ENCODE measurements around the gene PRSS48. TPM values are rescaled to one million over a fixed set of nuclear protein-coding genes. Genes with fewer than 3 reads are reported as not detected.

Gene PRSS48
- not detected for polyA plus RNA-seq (2013)

GRCh38 chr4:151276787-151277562 lies at the start of gene PRSS48:
PRSS48 (plus strand) TSS chr4:151277161; CDS start chr4:151277173, 12 bp downstream.
- Histone ChIP-seq H3K4me3 (ENCODE audit: control insufficient read depth in 1 of 7, extremely low read depth in 1 of 7, insufficient read depth in 4 of 7, low read depth in 2 of 7, low read length in 6 of 7) (no peak within 1 kb of the TSS), H3K27ac (ENCODE audit: insufficient read depth in 1 of 2, low read depth in 1 of 2, low read length in 2 of 2, poor library complexity in 1 of 2, severe bottlenecking in 2 of 2) (no peak within 1 kb of the TSS), H3K4me1 (ENCODE audit: control extremely low read depth in 1 of 4, control insufficient read depth in 4 of 4, insufficient read depth in 4 of 4, low read length in 3 of 4) (no peaks in the 10 kb centered on the region), H3K27me3 (replicated peaks in 2 of 5; ENCODE audit: control insufficient read depth in 4 of 5, insufficient read depth in 5 of 5, low read length in 4 of 5) (peaks cover 0 to 4% (median 0%) of the 10 kb centered on the region in 5 experiments), H3K9me3 (ENCODE audit: control extremely low read depth in 1 of 5, control insufficient read depth in 4 of 5, insufficient read depth in 2 of 5, low read depth in 1 of 5, low read length in 4 of 5) (no peaks in the 10 kb centered on the region), H3K36me3 (ENCODE audit: control insufficient read depth in 4 of 4, insufficient read depth in 4 of 4, low read length in 3 of 4) (no peaks in the 10 kb centered on the region)
- WGBS (ENCODE audit: insufficient coverage): 83% methylated on average over 2 of the region's 7 CpGs
- DNase-seq: peak; percentile 29 to 61 (median 42)
- POLR2A ChIA-PET: no interaction called here
- CTCF ChIA-PET: interaction anchor here (1.0 to 1.7 kb wide), 3 partner anchors 10 to 327 kb away, joined by 3 to 7 read pairs (median 4); no protein-coding TSS in a partner anchor

GRCh38 chr4:151227172-151227571 lies 49.8 kb upstream of the PRSS48 start:
- CTCF ChIA-PET: no interaction called here
- peaks cover 0 to 4% (median 2%) of the 10 kb centered on the region in 4 experiments for H3K4me1 ChIP-seq (ENCODE audit: control extremely low read depth in 1 of 4, control insufficient read depth in 4 of 4, insufficient read depth in 4 of 4, low read length in 3 of 4)
- POLR2A ChIA-PET: no interaction called here
- no peaks in the 10 kb centered on the region for H3K9me3 ChIP-seq (ENCODE audit: control extremely low read depth in 1 of 5, control insufficient read depth in 4 of 5, insufficient read depth in 2 of 5, low read depth in 1 of 5, low read length in 4 of 5)
- no CpG with 5 or more reads among the region's 1 CpG for WGBS (ENCODE audit: insufficient coverage)
- no peaks in the 10 kb centered on the region for H3K36me3 ChIP-seq (ENCODE audit: control insufficient read depth in 4 of 4, insufficient read depth in 4 of 4, low read length in 3 of 4)
- H3K27me3 ChIP-seq (replicated peaks in 2 of 5; ENCODE audit: control insufficient read depth in 4 of 5, insufficient read depth in 5 of 5, low read length in 4 of 5): peaks cover 0 to 2% (median 0%) of the 10 kb centered on the region in 5 experiments
- DNase-seq: no peak
- H3K27ac ChIP-seq (ENCODE audit: insufficient read depth in 1 of 2, low read depth in 1 of 2, low read length in 2 of 2, poor library complexity in 1 of 2, severe bottlenecking in 2 of 2): no peak overlapping the region
- H3K4me3 ChIP-seq (ENCODE audit: control insufficient read depth in 1 of 7, extremely low read depth in 1 of 7, insufficient read depth in 4 of 7, low read depth in 2 of 7, low read length in 6 of 7): no peak overlapping the region

- H3K4me3 ChIP-seq (ENCODE audit: control insufficient read depth in 1 of 7, extremely low read depth in 1 of 7, insufficient read depth in 4 of 7, low read depth in 2 of 7, low read length in 6 of 7): no peak overlapping the region
- no peak for DNase-seq
- ChIA-PET POLR2A (no interaction called here), CTCF (no interaction called here)
- H3K27ac ChIP-seq (ENCODE audit: insufficient read depth in 1 of 2, low read depth in 1 of 2, low read length in 2 of 2, poor library complexity in 1 of 2, severe bottlenecking in 2 of 2): no peak overlapping the region
- peaks cover 0 to 4% (median 2%) of the 10 kb centered on the region in 4 experiments for H3K4me1 ChIP-seq (ENCODE audit: control extremely low read depth in 1 of 4, control insufficient read depth in 4 of 4, insufficient read depth in 4 of 4, low read length in 3 of 4)
- no peaks in the 10 kb centered on the region for H3K9me3 ChIP-seq (ENCODE audit: control extremely low read depth in 1 of 5, control insufficient read depth in 4 of 5, insufficient read depth in 2 of 5, low read depth in 1 of 5, low read length in 4 of 5)
- peaks cover 0 to 2% (median 0%) of the 10 kb centered on the region in 5 experiments for H3K27me3 ChIP-seq (replicated peaks in 2 of 5; ENCODE audit: control insufficient read depth in 4 of 5, insufficient read depth in 5 of 5, low read length in 4 of 5)
- 65% methylated on average over 3 of the region's 3 CpGs for WGBS (ENCODE audit: insufficient coverage)
- no peaks in the 10 kb centered on the region for H3K36me3 ChIP-seq (ENCODE audit: control insufficient read depth in 4 of 4, insufficient read depth in 4 of 4, low read length in 3 of 4)
These were observed 49.2 kb upstream of the PRSS48 start for GRCh38 chr4:151227731-151228130.

- Histone ChIP-seq H3K4me1 (ENCODE audit: control extremely low read depth in 1 of 4, control insufficient read depth in 4 of 4, insufficient read depth in 4 of 4, low read length in 3 of 4) (peaks cover 0 to 2% (median under 1%) of the 10 kb centered on the region in 4 experiments), H3K27me3 (replicated peaks in 2 of 5; ENCODE audit: control insufficient read depth in 4 of 5, insufficient read depth in 5 of 5, low read length in 4 of 5) (peaks cover 0 to 2% (median 0%) of the 10 kb centered on the region in 5 experiments), H3K36me3 (ENCODE audit: control insufficient read depth in 4 of 4, insufficient read depth in 4 of 4, low read length in 3 of 4) (no peaks in the 10 kb centered on the region), H3K9me3 (ENCODE audit: control extremely low read depth in 1 of 5, control insufficient read depth in 4 of 5, insufficient read depth in 2 of 5, low read depth in 1 of 5, low read length in 4 of 5) (no peaks in the 10 kb centered on the region), H3K27ac (ENCODE audit: insufficient read depth in 1 of 2, low read depth in 1 of 2, low read length in 2 of 2, poor library complexity in 1 of 2, severe bottlenecking in 2 of 2) (no peak overlapping the region), H3K4me3 (ENCODE audit: control insufficient read depth in 1 of 7, extremely low read depth in 1 of 7, insufficient read depth in 4 of 7, low read depth in 2 of 7, low read length in 6 of 7) (no peak overlapping the region)
- ChIA-PET POLR2A (no interaction called here), CTCF (no interaction called here)
- 100% methylated on average over 1 of the region's 6 CpGs for WGBS (ENCODE audit: insufficient coverage)
- no peak for DNase-seq
These were observed 48.5 kb upstream of the PRSS48 start for GRCh38 chr4:151228189-151229119.

- ChIA-PET POLR2A (no interaction called here), CTCF (no interaction called here)
- no peak for DNase-seq
- no peak overlapping the region for H3K4me3 ChIP-seq (ENCODE audit: control insufficient read depth in 1 of 7, extremely low read depth in 1 of 7, insufficient read depth in 4 of 7, low read depth in 2 of 7, low read length in 6 of 7)
- H3K27ac ChIP-seq (ENCODE audit: insufficient read depth in 1 of 2, low read depth in 1 of 2, low read length in 2 of 2, poor library complexity in 1 of 2, severe bottlenecking in 2 of 2): no peak overlapping the region
- H3K27me3 ChIP-seq (replicated peaks in 2 of 5; ENCODE audit: control insufficient read depth in 4 of 5, insufficient read depth in 5 of 5, low read length in 4 of 5): peaks cover 0 to 2% (median 0%) of the 10 kb centered on the region in 5 experiments
- no peaks in the 10 kb centered on the region for H3K4me1 ChIP-seq (ENCODE audit: control extremely low read depth in 1 of 4, control insufficient read depth in 4 of 4, insufficient read depth in 4 of 4, low read length in 3 of 4)
- H3K36me3 ChIP-seq (ENCODE audit: control insufficient read depth in 4 of 4, insufficient read depth in 4 of 4, low read length in 3 of 4): no peaks in the 10 kb centered on the region
- 100% methylated on average over 6 of the region's 7 CpGs for WGBS (ENCODE audit: insufficient coverage)
- H3K9me3 ChIP-seq (ENCODE audit: control extremely low read depth in 1 of 5, control insufficient read depth in 4 of 5, insufficient read depth in 2 of 5, low read depth in 1 of 5, low read length in 4 of 5): no peaks in the 10 kb centered on the region
These were observed 44.9 kb upstream of the PRSS48 start for GRCh38 chr4:151231915-151232595.

- Histone ChIP-seq H3K36me3 (ENCODE audit: control insufficient read depth in 4 of 4, insufficient read depth in 4 of 4, low read length in 3 of 4) (no peaks in the 10 kb centered on the region), H3K4me3 (ENCODE audit: control insufficient read depth in 1 of 7, extremely low read depth in 1 of 7, insufficient read depth in 4 of 7, low read depth in 2 of 7, low read length in 6 of 7) (no peak overlapping the region), H3K9me3 (ENCODE audit: control extremely low read depth in 1 of 5, control insufficient read depth in 4 of 5, insufficient read depth in 2 of 5, low read depth in 1 of 5, low read length in 4 of 5) (no peaks in the 10 kb centered on the region), H3K27me3 (replicated peaks in 2 of 5; ENCODE audit: control insufficient read depth in 4 of 5, insufficient read depth in 5 of 5, low read length in 4 of 5) (peaks cover 0 to 2% (median 0%) of the 10 kb centered on the region in 5 experiments), H3K4me1 (ENCODE audit: control extremely low read depth in 1 of 4, control insufficient read depth in 4 of 4, insufficient read depth in 4 of 4, low read length in 3 of 4) (no peaks in the 10 kb centered on the region), H3K27ac (ENCODE audit: insufficient read depth in 1 of 2, low read depth in 1 of 2, low read length in 2 of 2, poor library complexity in 1 of 2, severe bottlenecking in 2 of 2) (no peak overlapping the region)
- POLR2A ChIA-PET: no interaction called here
- WGBS (ENCODE audit: insufficient coverage): 100% methylated on average over 5 of the region's 5 CpGs
- no peak for DNase-seq
- CTCF ChIA-PET: no interaction called here
These were observed 43.4 kb upstream of the PRSS48 start for GRCh38 chr4:151233600-151233999.

All from common myeloid progenitor, CD34-positive (primary cell).